Stimulated activated naive B cell treated with anti-CD40 and anti-IgM and Interleukin-4, amounts not matched to agents 10 μg/mL and 1 μg/mL and 100 μg/mL, for 72 hours (primary cell): ENCODE results near the gene PGS1.
A peak's percentile ranks its signal among the peaks of the same experiment; 100 is the strongest.

Experiments
- ATAC-seq, 2 donors: fragments of 150-1000 bp; cut with Tn5 transposase; replicated peaks; 2 replicates each; pipeline ENCODE4 v1.10.0; 2021; ENCODE audit warnings: moderate library complexity in 1 of 2
- DNase-seq: peaks from one replicate; pipeline ENCODE4 v3.0.0; 2021
- H3K27ac Mint-ChIP-seq: one replicate; pipeline ENCODE4 v1.8.0; 2022; ENCODE audit warnings: mild to moderate bottlenecking, mixed read lengths
- H3K27me3 Mint-ChIP-seq, 2 donors: one replicate each; pipeline ENCODE4 v1.8.0; 2022; ENCODE audit warnings: mixed read lengths in 2 of 2
- H3K36me3 Mint-ChIP-seq, 2 donors: one replicate each; pipeline ENCODE4 v1.8.0; 2022; ENCODE audit warnings: mixed read lengths in 2 of 2, mild to moderate bottlenecking in 1 of 2
- H3K4me1 Mint-ChIP-seq, 2 donors: one replicate each; pipeline ENCODE4 v1.8.0; 2022; ENCODE audit warnings: mixed read lengths in 2 of 2, mild to moderate bottlenecking in 1 of 2
- H3K4me3 Mint-ChIP-seq, 2 donors: one replicate each; pipeline ENCODE4 v1.8.0; 2022; ENCODE audit warnings: mild to moderate bottlenecking in 2 of 2, mixed read lengths in 2 of 2, moderate library complexity in 1 of 2
- H3K9me3 Mint-ChIP-seq, 2 donors: one replicate each; pipeline ENCODE4 v1.8.0; 2022; ENCODE audit warnings: mixed read lengths in 2 of 2, mild to moderate bottlenecking in 1 of 2

PGS1 gene

DNA sequence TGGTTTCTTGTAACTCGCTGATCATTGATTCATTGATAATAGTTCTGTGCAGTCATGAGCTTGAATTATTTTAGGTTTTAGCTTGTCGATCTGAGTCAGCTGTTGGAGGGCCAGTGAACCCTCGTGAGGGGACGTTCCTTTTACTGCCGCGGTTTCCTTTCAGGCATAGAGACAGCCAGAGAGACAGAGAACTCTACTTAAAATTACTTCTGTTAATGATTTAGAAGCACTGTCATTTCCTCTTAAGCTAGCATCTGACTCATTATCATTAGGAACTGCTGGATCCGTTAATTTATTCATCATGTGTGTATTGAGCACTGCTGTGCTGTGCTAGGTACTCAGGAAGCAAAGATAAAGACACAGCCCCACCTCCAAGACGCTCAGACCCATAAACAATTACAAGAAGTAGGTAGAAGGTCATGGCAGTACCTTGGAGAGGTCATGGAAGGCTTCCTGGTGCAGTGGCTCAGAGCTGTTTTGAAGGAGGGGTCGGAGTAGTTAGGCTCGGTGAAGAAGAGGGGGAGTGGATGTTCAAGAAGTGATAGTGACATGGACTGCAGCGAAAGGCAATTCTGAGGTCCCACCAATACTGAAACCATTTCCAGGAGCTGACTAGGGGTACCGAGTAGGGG lies 3.3 kb downstream of the PGS1 start:
- DNase-seq (no peak), ATAC-seq (peak; percentile 43 to 44)
- H3K4me1 Mint-ChIP-seq, result peaks cover 60 to 83% of the 10 kb centered on the region in 2 donors
- peaks cover 32 to 46% of the 10 kb centered on the region in 2 donors for H3K36me3 Mint-ChIP-seq
- H3K9me3 Mint-ChIP-seq, result peaks cover under 1 to 2% of the 10 kb centered on the region in 2 donors
- H3K4me3 Mint-ChIP-seq, result peak overlapping the region; percentile 80 to 82
- H3K27ac Mint-ChIP-seq, result peak overlapping the region; percentile 97
- no peaks in the 10 kb centered on the region for H3K27me3 Mint-ChIP-seq

DNA sequence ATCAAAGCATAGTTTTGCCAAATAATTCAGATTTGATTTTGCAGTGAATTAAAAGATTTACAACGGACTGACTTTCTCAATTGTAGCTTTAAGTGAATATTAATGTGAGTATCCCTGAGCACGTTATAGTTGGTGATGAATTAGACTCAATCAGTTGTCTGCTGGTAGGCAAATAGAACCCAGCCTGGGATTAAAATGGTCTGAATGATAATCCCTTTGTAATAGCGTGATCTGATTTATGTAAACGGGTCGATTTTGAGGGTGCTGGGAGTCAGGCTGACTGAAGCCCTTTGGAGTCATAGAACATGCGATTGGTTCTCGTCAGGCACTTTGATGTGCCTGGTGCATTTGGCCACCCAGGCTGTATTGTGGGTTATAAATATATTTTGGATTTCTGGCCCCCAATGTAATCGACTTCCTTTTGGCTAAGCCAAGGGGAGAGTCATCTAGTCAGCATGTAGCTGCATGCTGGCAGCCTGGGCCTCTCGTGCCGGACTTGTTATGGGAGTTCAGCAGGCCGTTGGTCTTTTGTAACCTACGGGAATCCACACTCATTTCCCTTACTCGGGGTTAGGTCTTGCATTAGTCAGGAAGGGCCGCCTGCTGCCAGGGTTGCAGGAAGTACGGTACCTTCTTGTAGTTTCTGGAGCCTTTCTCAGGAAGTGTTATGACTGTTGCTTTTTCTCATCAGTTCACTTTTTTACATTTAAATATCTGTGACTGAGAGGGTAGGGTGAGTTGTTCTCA lies 5.4 kb downstream of the PGS1 start:
- Mint-ChIP-seq H3K36me3 (peaks cover 34 to 57% of the 10 kb centered on the region in 2 donors), H3K27ac (peak overlapping the region; percentile 99), H3K4me1 (peaks cover 69 to 94% of the 10 kb centered on the region in 2 donors), H3K9me3 (peaks cover 2 to 5% of the 10 kb centered on the region in 2 donors), H3K27me3 (no peaks in the 10 kb centered on the region), H3K4me3 (peak overlapping the region; percentile 59 to 76)
- ATAC-seq (peak; percentile 33 to 40), DNase-seq (peak; percentile 65)

DNA sequence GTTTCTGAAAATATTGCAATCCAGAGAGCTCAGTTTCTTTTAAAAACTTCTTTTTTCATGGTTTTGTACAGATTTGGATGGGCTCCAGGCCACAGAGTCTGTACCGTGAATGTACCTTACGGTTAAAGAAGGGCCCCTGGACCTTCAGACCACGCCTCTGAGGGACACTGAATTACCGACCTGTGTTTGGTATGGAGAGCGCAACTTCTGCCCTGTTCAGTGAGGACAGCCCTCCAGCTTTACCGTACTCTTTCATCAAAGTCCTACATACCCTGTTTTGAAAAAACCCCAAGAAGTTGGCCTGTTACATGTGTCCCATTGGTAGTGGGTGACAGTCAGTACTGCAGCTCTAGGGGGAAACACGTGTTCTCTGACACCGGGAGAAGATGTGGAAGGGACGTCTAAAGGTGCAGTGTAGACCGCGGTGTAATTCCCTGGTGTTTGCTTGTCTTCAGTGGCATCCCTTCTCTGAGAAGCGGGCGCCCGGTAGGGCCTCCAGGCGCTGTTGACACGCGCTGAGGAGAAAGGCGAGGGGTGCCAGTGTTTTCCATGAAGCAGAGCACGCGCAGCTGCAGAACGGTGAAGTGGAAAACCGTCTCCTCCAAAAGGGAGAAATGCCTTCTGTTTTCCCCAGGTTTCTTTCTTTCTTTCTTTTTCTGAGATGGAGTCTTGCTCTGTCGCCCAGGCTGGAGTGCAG lies 6.2 kb downstream of the PGS1 start:
- Mint-ChIP-seq H3K36me3 (peaks cover 29 to 57% of the 10 kb centered on the region in 2 donors), H3K4me3 (peak overlapping the region; percentile 59 to 76), H3K9me3 (peaks cover 2 to 5% of the 10 kb centered on the region in 2 donors), H3K27me3 (no peaks in the 10 kb centered on the region), H3K27ac (peak overlapping the region; percentile 99), H3K4me1 (peaks cover 67 to 93% of the 10 kb centered on the region in 2 donors)
- ATAC-seq (no peak), DNase-seq (no peak)

DNA sequence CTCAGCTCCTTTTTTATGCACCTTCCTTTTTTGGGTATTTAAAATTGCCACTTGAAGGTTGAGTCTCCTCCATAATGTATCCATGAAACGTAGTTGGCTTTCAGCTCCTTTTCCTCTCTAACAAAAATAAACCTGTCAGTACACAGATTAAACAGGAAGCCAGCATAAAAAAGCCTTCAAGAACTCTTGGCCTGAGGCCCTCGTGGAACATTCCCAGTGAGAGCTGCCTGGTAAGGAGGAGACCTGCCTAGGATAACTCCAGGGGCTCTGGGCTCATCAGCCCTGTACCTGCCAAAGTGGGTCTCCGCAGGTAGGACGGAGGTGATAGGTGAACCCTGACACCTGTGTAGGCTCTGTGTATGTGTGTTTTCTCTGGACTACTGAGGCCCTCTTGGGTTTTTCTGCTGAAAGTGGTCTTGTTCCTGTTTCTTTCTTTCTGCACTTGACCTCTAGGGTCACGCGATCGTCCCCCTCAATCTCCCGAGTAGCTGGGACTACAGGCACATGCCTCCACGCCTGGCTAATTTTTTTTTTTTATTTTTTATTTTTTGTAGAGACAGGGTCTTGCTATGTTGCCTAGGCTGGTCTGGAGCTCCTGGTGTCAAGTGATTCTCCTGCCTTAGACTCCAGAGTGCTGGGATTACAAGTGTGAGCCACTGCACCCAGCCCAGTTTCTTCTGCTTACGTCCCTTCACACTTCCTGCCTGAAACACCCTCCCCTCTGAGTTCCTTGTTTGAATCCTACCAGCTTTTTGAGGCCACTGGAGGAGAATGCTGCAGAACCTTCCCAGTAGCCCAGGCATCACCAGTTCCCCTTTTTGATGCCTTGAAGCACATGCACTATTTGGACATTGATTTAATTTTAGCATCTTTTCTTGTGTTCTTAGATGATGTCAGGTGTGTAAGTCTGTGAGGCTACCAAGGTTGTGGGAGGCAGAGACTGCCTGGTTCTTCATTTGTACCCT lies 9.8 kb downstream of the PGS1 start:
- DNase-seq, result peak; percentile 67
- H3K36me3 Mint-ChIP-seq, result peaks cover 25 to 48% of the 10 kb centered on the region in 2 donors
- peaks cover 56 to 93% of the 10 kb centered on the region in 2 donors for H3K4me1 Mint-ChIP-seq

DNA sequence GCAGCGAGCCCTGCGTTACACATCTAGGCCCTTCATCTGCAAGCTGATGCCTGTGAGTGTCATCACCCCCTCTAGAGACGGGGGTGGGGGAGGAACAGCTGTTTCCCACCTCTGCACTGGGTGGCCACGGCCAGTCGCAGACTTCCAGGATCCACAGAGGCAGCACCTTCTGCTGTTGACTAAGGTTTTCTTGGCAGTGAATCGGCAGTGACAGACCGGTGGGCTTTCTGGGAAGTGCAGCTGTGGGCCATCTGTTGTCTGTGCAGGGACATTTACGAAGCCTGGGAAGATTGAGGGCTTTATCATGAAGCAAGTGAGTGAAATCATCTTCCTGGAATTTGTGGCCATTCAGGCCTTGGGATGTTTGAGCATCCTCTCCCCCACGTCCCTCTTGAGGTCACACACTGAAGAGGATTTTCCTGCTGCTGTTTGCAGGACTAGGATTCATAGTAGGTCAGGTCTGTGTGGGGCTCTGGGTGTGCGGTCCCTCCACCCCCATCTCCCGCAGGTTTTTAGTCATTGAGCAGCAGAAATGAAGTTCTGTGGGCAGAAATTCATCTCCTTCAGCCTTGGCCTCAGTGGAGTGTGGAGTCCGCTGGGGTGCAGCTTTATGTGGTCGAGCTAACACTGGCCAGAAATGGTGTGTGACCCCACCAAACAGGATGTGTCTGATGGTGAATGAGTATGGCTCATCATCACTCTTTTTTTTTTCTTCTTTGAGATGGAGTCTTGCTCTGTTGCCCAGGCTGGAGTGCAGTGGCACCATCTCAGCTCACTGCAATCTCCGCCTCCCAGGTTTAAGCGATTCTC lies 12.0 kb downstream of the PGS1 start:
- Mint-ChIP-seq H3K36me3 (peaks cover 30 to 47% of the 10 kb centered on the region in 2 donors), H3K9me3 (peaks cover 2 to 5% of the 10 kb centered on the region in 2 donors), H3K27ac (peak overlapping the region; percentile 90), H3K27me3 (no peaks in the 10 kb centered on the region), H3K4me3 (peak overlapping the region in 1 of 2 donors; percentile 44), H3K4me1 (peaks cover 50 to 93% of the 10 kb centered on the region in 2 donors)
- DNase-seq (no peak), ATAC-seq (no peak)

More for the DNA sequence above, 9.8 kb downstream of the PGS1 start:
- Mint-ChIP-seq H3K9me3 (peaks cover 2 to 5% of the 10 kb centered on the region in 2 donors), H3K4me3 (peak overlapping the region; percentile 57 to 63), H3K27ac (peak overlapping the region; percentile 94), H3K27me3 (no peaks in the 10 kb centered on the region)
- peak; percentile 64 to 65 for ATAC-seq

DNA sequence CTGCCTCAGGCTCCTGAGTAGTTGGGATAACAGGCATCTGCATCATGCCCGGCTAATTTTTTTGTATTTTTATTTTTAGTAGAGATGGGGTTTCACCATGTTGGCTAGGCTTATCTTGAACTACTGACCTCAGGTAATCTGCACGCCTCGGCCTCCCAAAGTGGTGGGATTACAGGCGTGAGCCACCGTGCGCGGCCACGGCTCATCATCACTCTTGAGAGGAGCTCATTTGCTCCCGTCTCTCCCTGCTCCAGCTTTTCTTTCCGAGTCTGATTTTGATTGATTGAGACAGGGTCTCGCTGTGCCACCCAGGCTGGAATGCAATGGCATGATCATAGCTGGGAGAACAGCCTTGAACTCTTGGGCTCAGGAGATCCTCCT lies 12.6 kb downstream of the PGS1 start:
- ATAC-seq, result no peak
- DNase-seq, result no peak
- Mint-ChIP-seq H3K4me1 (peaks cover 44 to 88% of the 10 kb centered on the region in 2 donors), H3K36me3 (peaks cover 32 to 49% of the 10 kb centered on the region in 2 donors), H3K9me3 (peaks cover 2 to 5% of the 10 kb centered on the region in 2 donors), H3K27me3 (no peaks in the 10 kb centered on the region), H3K4me3 (no peak overlapping the region), H3K27ac (peak overlapping the region; percentile 90)

DNA sequence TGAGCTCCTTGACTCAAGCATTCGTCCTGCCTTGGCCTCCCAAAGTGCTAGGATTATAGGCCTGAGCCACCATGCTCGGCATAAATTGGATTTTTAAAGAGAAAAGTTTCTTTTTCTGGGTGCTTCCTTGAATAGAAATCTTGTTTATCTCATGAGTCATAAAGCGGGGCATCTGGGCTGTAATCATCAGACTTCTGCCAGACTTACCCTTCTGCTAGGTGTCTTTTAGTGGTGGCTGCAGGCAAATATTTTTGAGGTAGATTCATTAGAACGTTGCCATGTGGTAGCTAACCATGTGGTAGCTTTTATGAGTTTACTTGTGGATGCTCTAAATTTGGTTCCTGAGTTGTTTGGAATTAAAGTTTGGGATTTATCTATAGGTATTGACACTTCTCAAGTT lies 13.4 kb downstream of the PGS1 start:
- peaks cover 36 to 79% of the 10 kb centered on the region in 2 donors for H3K4me1 Mint-ChIP-seq

DNA sequence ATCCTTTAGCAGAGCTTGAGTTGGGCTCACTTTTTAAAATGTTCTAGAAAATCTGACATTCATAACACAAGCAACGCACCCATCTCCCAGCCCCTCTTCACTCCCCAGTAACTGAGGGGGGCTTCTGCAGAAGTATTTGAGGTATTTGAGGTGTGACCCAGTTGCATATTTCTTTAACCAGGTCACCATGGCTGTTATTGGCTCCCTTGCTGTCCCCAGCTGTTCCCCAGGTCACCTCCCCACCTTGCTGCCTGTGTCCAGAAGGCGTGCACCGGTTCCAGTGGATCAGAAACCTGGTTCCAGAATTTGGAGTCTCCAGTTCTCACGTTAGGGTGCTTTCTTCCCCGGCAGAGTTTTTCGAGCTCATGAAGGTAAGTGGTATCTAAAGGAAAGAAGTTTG lies 13.8 kb downstream of the PGS1 start:
- H3K27ac Mint-ChIP-seq, result peak overlapping the region; percentile 25
- DNase-seq (no peak), ATAC-seq (no peak)
- peaks cover 33 to 53% of the 10 kb centered on the region in 2 donors for H3K36me3 Mint-ChIP-seq
- H3K9me3 Mint-ChIP-seq, result no peaks in the 10 kb centered on the region
- no peak overlapping the region for H3K4me3 Mint-ChIP-seq
- H3K27me3 Mint-ChIP-seq, result no peaks in the 10 kb centered on the region
- peaks cover 34 to 77% of the 10 kb centered on the region in 2 donors for H3K4me1 Mint-ChIP-seq

More for the DNA sequence above, 13.4 kb downstream of the PGS1 start:
- Mint-ChIP-seq H3K4me3 (no peak overlapping the region), H3K36me3 (peaks cover 30 to 53% of the 10 kb centered on the region in 2 donors), H3K27me3 (no peaks in the 10 kb centered on the region), H3K9me3 (peaks cover under 1 to 1% of the 10 kb centered on the region in 2 donors), H3K27ac (peak overlapping the region; percentile 90)
- ATAC-seq (no peak), DNase-seq (no peak)

DNA sequence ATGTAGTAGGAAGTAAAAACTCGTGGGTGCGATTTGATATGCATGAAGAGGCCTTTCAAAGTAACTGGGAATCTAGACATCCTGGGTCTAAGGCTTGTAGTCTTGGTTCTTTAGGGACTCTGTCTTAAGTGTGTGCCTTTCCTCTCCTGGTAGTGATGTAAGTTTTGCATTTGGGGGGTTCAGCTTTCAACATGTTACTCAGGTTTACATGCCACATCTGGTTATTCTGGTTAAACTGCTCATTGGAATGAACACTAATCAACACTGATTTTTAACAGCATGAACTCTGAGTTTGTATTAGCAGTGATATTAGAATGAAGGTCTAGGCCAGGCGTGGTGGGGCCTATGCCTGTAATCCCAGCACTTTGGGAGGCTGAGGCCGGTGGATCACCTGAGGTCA lies 15.1 kb downstream of the PGS1 start:
- H3K27me3 Mint-ChIP-seq, result no peaks in the 10 kb centered on the region
- H3K9me3 Mint-ChIP-seq, result no peaks in the 10 kb centered on the region
- ATAC-seq, result peak in 1 of 2 donors; percentile 11
- peak overlapping the region; percentile 87 for H3K27ac Mint-ChIP-seq
- peaks cover 27 to 65% of the 10 kb centered on the region in 2 donors for H3K4me1 Mint-ChIP-seq
- DNase-seq, result no peak
- H3K36me3 Mint-ChIP-seq, result peaks cover 38 to 55% of the 10 kb centered on the region in 2 donors
- peak overlapping the region; percentile 8 to 44 for H3K4me3 Mint-ChIP-seq

DNA sequence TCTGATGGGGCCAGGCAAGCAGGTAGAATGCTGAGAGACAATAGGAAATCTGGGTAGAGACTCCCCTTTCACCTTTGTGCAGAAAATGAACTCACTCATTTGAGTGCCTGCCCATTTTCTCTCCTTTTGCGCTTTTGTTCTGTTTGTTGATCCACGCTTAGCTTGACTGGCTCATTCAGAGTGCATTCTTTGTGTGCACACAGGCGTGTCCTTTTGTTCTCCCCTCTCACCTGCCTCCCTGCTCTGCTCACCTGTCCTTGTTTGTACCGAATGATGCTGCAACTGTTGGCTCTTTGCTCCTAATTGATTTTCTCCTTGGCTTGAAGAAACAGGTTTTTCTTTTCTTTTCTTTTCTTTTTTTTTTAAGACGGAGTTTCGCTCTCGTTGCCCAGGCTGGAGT lies 15.8 kb downstream of the PGS1 start:
- Mint-ChIP-seq H3K36me3 (peaks cover 45 to 60% of the 10 kb centered on the region in 2 donors), H3K4me3 (no peak overlapping the region), H3K27me3 (no peaks in the 10 kb centered on the region), H3K9me3 (no peaks in the 10 kb centered on the region), H3K4me1 (peaks cover 26 to 58% of the 10 kb centered on the region in 2 donors), H3K27ac (no peak overlapping the region)
- ATAC-seq (no peak), DNase-seq (no peak)

DNA sequence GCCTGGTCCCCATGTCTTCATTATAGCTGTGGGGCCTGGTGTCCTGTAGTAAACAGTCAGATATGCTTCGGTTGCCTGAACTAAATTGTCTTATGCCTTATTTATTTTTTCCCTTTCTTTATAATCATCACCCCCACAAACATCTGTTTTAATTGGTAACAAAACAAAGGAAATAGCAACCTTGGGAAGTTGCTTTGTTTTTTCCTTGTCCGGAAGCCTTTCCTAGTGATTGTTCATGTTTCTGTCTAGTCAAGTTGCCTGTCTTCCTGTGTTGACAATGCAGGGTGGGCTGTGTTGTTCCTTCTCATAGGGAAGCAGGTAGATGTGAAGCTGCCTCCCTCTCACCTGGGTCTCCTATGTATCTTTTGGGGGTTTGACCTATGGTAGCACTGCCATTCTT lies 16.7 kb downstream of the PGS1 start:
- DNase-seq (no peak), ATAC-seq (no peak)
- H3K4me3 Mint-ChIP-seq, result no peak overlapping the region
- H3K36me3 Mint-ChIP-seq, result peaks cover 45 to 65% of the 10 kb centered on the region in 2 donors
- H3K9me3 Mint-ChIP-seq, result no peaks in the 10 kb centered on the region
- no peak overlapping the region for H3K27ac Mint-ChIP-seq
- H3K4me1 Mint-ChIP-seq, result peaks cover 24 to 51% of the 10 kb centered on the region in 2 donors
- H3K27me3 Mint-ChIP-seq, result no peaks in the 10 kb centered on the region

DNA sequence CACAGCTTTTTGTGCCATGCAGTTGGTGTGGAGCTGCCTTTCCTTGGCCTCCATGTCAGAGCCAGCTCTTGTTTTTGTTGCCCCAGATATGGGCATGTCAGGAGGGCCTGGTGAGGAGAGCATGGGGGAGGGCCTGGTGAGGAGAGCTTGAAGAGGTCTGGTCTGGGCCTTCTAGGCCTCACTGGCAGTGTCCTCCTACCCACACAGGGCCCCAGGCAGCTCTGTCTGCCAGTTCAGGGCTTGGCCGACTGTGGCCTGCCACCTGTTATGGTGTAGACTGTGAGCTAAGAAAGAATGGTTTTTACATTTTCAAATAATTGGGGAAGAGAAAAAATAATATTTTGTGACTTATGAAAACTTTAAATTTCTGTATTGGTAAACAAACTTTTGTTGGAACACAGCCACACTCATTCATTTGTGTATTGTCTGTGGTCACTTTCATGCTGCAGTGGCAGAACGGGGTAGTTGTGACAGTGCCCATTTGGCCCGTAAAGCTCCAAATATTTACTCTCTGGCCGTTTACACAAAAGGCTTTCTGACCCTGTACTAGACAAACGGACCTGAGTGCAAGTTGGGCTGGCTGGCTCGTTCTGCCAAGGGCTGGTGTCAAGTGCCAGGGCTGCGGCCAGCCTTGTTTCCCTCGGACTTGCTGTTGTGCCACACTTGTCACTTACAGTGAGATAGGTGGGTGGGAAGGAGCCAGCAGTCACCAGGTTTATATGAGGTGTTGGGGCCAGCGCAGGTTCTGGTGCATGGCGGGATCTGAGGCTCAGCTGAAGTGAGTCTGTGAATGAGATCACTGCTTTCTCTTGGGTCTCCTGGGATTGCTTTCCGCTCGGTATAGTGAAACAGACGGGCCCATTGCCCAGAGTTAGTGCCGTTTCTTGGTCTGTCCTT lies 18.2 kb downstream of the PGS1 start:
- Mint-ChIP-seq H3K27me3 (no peaks in the 10 kb centered on the region), H3K4me3 (no peak overlapping the region), H3K27ac (no peak overlapping the region), H3K4me1 (peaks cover 15 to 47% of the 10 kb centered on the region in 2 donors), H3K9me3 (no peaks in the 10 kb centered on the region), H3K36me3 (peaks cover 48 to 73% of the 10 kb centered on the region in 2 donors)
- no peak for DNase-seq
- no peak for ATAC-seq
